HepG2 (cell line): ENCODE results near the gene SIRT5. TPM values are rescaled to one million over a fixed set of nuclear protein-coding genes. Genes with fewer than 3 reads are reported as not detected.

ENCODE experiments used
- ELF4 ChIP-seq: sonication (generic); formaldehyde crosslinking; IDR thresholded peaks from 2 replicates; pipeline ENCODE4 v1.5.0; 2020; ENCODE audit warnings: missing genetic modification reagents, mild to moderate bottlenecking, moderate library complexity, borderline replicate concordance
- HDAC1 ChIP-seq: sonication (generic); formaldehyde crosslinking; IDR thresholded peaks from 2 replicates; pipeline ENCODE4 v1.5.1; 2020; ENCODE audit warnings: mild to moderate bottlenecking, missing genetic modification reagents
- MIER2 ChIP-seq: IDR thresholded peaks from 2 replicates; pipeline ENCODE4 v1.6.1; 2016; ENCODE audit warnings: missing biosample characterization, missing genetic modification reagents
- POGZ ChIP-seq: sonication (generic); formaldehyde crosslinking; IDR thresholded peaks from 2 replicates; pipeline ENCODE4 v1.4.0; 2020; ENCODE audit warnings: mild to moderate bottlenecking, missing genetic modification reagents
- RBAK ChIP-seq: sonication (generic); formaldehyde crosslinking; IDR thresholded peaks from 2 replicates; pipeline ENCODE4 v1.5.1; 2020; ENCODE audit warnings: mild to moderate bottlenecking, missing genetic modification reagents
- SALL1 ChIP-seq: sonication (generic); formaldehyde crosslinking; IDR thresholded peaks from 2 replicates; pipeline ENCODE4 v1.8.0; 2022; ENCODE audit warnings: mild to moderate bottlenecking, missing genetic modification reagents
- SOX13 ChIP-seq, 3 experiments: fragments of 450-650 bp in 1 of 3; sonication (generic) in 1 of 3; formaldehyde crosslinking in 1 of 3; IDR thresholded peaks in 2 of 3; conservative IDR thresholded peaks in 1 of 3; 2 replicates each; pipeline versions ENCODE4 v1.5.0 to v1.6.1; 2016 to 2020; ENCODE audit warnings: antibody characterized with exemption in 1 of 3, mild to moderate bottlenecking in 1 of 3, missing compliant biosample characterization in 1 of 3, missing genetic modification reagents in 1 of 3, moderate library complexity in 1 of 3
- ZFP90 ChIP-seq: sonication (generic); formaldehyde crosslinking; IDR thresholded peaks from 2 replicates; pipeline ENCODE4 v1.8.0; 2022; ENCODE audit warnings: missing genetic modification reagents, mild to moderate bottlenecking, inconsistent platforms, borderline replicate concordance
- ZNF678 ChIP-seq: sonication (generic); formaldehyde crosslinking; IDR thresholded peaks from 2 replicates; pipeline ENCODE4 v1.4.0; 2020; ENCODE audit warnings: mild to moderate bottlenecking, missing genetic modification reagents
- ZNF800 ChIP-seq: sonication (generic); formaldehyde crosslinking; IDR thresholded peaks from 2 replicates; pipeline ENCODE4 v1.4.0; 2020; ENCODE audit warnings: missing genetic modification reagents
- ZUFSP ChIP-seq: sonication (generic); formaldehyde crosslinking; IDR thresholded peaks from 2 replicates; pipeline ENCODE4 v1.9.0; 2021; ENCODE audit warnings: missing genetic modification reagents, mild to moderate bottlenecking, borderline replicate concordance
- polyA plus RNA-seq, 8 experiments: library from polyadenylated mRNA; depleted of rRNA in 3 of 8; stranded (reverse) in 7 of 8; unstranded in 1 of 8; fragments of >200 nt; fragmentation: Illumina TruSeq in 4 of 8; extraction: Trizol in 4 of 8; gene quantifications; 2 replicates each; pipeline versions ENCODE4 v1.2.1 to v1.2.3, GENCODE V29; 2011 to 2016; ENCODE audit warnings: low read depth in 4 of 8, missing spikeins in 1 of 8, mixed read lengths in 1 of 8; ENCODE audit not compliant: insufficient read depth in 1 of 8
- total RNA-seq, 5 experiments: library from RNA; depleted of rRNA; stranded (reverse); fragments of >200 nt; fragmentation: Illumina TruSeq; extraction: Trizol; gene quantifications; 2 replicates each; pipeline ENCODE4 v1.2.3, GENCODE V29; 2016; ENCODE audit warnings: low read depth in 1 of 5
- TF ChIP-seq, protein P1 (sequence below): sonication (generic); formaldehyde crosslinking; conservative IDR thresholded peaks from 2 replicates; pipeline ENCODE4 v1.4.0; 2020; ENCODE audit warnings: mild to moderate bottlenecking, missing genetic modification reagents, moderate library complexity
- TF ChIP-seq, protein P2 (sequence below): sonication (generic); formaldehyde crosslinking; IDR thresholded peaks from 2 replicates; pipeline ENCODE4 v1.8.0; 2022; ENCODE audit warnings: missing genetic modification reagents, mild to moderate bottlenecking, borderline replicate concordance

The SIRT5 gene
- total and polyA plus RNA-seq, 2 of the 13 experiments (the other 11 are each of a cell fraction or from before 2014, with no cell fraction given) = 14.1 to 16.6 TPM

- TF ChIP-seq, protein P1, sequence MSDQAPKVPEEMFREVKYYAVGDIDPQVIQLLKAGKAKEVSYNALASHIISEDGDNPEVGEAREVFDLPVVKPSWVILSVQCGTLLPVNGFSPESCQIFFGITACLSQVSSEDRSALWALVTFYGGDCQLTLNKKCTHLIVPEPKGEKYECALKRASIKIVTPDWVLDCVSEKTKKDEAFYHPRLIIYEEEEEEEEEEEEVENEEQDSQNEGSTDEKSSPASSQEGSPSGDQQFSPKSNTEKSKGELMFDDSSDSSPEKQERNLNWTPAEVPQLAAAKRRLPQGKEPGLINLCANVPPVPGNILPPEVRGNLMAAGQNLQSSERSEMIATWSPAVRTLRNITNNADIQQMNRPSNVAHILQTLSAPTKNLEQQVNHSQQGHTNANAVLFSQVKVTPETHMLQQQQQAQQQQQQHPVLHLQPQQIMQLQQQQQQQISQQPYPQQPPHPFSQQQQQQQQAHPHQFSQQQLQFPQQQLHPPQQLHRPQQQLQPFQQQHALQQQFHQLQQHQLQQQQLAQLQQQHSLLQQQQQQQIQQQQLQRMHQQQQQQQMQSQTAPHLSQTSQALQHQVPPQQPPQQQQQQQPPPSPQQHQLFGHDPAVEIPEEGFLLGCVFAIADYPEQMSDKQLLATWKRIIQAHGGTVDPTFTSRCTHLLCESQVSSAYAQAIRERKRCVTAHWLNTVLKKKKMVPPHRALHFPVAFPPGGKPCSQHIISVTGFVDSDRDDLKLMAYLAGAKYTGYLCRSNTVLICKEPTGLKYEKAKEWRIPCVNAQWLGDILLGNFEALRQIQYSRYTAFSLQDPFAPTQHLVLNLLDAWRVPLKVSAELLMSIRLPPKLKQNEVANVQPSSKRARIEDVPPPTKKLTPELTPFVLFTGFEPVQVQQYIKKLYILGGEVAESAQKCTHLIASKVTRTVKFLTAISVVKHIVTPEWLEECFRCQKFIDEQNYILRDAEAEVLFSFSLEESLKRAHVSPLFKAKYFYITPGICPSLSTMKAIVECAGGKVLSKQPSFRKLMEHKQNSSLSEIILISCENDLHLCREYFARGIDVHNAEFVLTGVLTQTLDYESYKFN = peak; percentile 64; the same call in 1 of the 2 replicates
- TF ChIP-seq RBAK (CRISPR knock-in tag) (no peak), POGZ (CRISPR knock-in tag) (0 out of 2 replicates have a peak, but pooled peaks have one; percentile 30), SALL1 (peak; percentile 16; the same call in 1 of the 2 replicates), SOX13 (IDR thresholded peaks at IDR 0.05) (no peak), SOX13 (CRISPR knock-in tag; conservative IDR thresholded peaks at IDR 0.05 in 1 of 2, IDR thresholded peaks at IDR 0.05 in 1 of 2) (peak in 1 of 2 experiments; percentile 30; a peak in 1 of 4 replicates), ZNF678 (no peak), HDAC1 (CRISPR knock-in tag) (peak; percentile 57; the same call in 1 of the 2 replicates), ZNF800 (CRISPR knock-in tag) (no peak), ZFP90 (CRISPR knock-in tag) (no peak), ELF4 (CRISPR knock-in tag) (no peak), MIER2 (no peak), ZUFSP (CRISPR knock-in tag) (no peak)
- TF ChIP-seq, protein P2, sequence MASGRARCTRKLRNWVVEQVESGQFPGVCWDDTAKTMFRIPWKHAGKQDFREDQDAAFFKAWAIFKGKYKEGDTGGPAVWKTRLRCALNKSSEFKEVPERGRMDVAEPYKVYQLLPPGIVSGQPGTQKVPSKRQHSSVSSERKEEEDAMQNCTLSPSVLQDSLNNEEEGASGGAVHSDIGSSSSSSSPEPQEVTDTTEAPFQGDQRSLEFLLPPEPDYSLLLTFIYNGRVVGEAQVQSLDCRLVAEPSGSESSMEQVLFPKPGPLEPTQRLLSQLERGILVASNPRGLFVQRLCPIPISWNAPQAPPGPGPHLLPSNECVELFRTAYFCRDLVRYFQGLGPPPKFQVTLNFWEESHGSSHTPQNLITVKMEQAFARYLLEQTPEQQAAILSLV (CRISPR knock-in tag) = no peak
Observed at GRCh38 chr6:13559251-13559650, 15.2 kb upstream of the SIRT5 start (continued).
